Stimulated activated naive CD8-positive, alpha-beta T cell treated with anti-CD3 and anti-CD28 coated beads, Interleukin-15, Interleukin-2, amounts not matched to agents 100 ng/mL and 50 ng/mL, for 24 hours (primary cell): ENCODE measurements around the gene DCXR.

Source experiments
- H3K27ac Mint-ChIP-seq: one replicate; pipeline ENCODE4 v1.8.0; 2021; ENCODE audit warnings: mild to moderate bottlenecking, mixed read lengths
- H3K27me3 Mint-ChIP-seq: one replicate; pipeline ENCODE4 v1.8.0; 2021; ENCODE audit warnings: mixed read lengths
- H3K36me3 Mint-ChIP-seq: one replicate; pipeline ENCODE4 v1.8.0; 2021; ENCODE audit warnings: low read depth, mixed read lengths
- H3K4me1 Mint-ChIP-seq: one replicate; pipeline ENCODE4 v1.8.0; 2021; ENCODE audit warnings: low read depth, mixed read lengths
- H3K4me3 Mint-ChIP-seq: one replicate; pipeline ENCODE4 v1.8.0; 2021; ENCODE audit warnings: mild to moderate bottlenecking, mixed read lengths
- H3K9me3 Mint-ChIP-seq: one replicate; pipeline ENCODE4 v1.8.0; 2021; ENCODE audit warnings: mixed read lengths

DCXR gene

DNA sequence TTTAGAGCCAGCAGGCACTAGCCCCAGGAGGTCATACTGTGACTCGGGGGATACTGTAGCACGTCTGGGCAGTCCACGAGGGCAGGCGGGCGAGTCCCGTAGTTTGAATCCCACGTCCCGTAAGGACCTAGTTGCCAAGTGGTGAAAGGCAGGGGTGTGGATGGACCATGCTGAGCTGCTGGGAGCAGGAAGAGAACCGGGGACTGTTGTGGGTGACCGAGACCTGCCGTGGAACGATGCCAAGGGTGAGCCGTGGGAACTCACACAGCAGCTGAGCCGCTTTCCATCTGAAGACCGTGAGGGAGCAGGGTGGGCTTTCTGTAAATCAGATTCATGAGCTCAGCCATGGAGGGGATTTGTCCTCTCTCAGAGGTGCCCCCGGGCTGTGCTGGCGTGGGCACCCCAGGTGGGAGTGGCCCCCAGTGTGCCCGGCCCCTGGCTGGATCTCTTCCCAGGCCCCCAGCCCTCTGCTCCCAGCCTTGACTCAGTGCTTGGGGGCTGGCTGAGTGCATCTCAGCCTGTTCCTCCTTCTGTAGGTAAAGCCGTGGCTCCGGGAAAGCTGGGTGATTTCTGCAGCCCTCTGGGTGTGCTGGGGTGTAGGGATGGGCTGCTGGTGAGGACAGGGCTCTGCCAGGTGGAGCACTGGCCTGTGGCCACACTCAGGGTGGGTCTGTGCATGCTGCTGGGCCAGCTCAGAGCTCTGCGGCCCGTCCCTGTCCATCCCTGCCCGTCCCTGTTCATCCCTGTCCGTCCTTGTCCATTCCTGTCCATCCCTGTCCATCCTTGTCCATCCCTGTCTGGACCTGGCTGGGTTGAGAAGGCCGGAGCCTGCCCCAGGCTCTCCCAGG lies 46.4 kb downstream of the DCXR start:
- no peaks in the 10 kb centered on the region for H3K9me3 Mint-ChIP-seq
- H3K27me3 Mint-ChIP-seq, result no peaks in the 10 kb centered on the region
- H3K36me3 Mint-ChIP-seq, result peaks cover 7% of the 10 kb centered on the region
- H3K27ac Mint-ChIP-seq, result no peak overlapping the region
- no peaks in the 10 kb centered on the region for H3K4me1 Mint-ChIP-seq
- H3K4me3 Mint-ChIP-seq, result no peak overlapping the region

GRCh38 chr17:81987161-81987770 lies 50.2 kb downstream of the DCXR start:
- no peak overlapping the region for H3K4me3 Mint-ChIP-seq

GRCh38 chr17:81986606-81987005 lies 50.9 kb downstream of the DCXR start:
- H3K36me3 Mint-ChIP-seq, result peaks cover 17% of the 10 kb centered on the region
- H3K27ac Mint-ChIP-seq, result no peak overlapping the region
- H3K27me3 Mint-ChIP-seq, result no peaks in the 10 kb centered on the region
- no peak overlapping the region for H3K4me3 Mint-ChIP-seq
- H3K9me3 Mint-ChIP-seq, result no peaks in the 10 kb centered on the region
- peaks cover 5% of the 10 kb centered on the region for H3K4me1 Mint-ChIP-seq

More at GRCh38 chr17:81987161-81987770, 50.2 kb downstream of the DCXR start:
- no peaks in the 10 kb centered on the region for H3K27me3 Mint-ChIP-seq
- no peak overlapping the region for H3K27ac Mint-ChIP-seq
- no peaks in the 10 kb centered on the region for H3K9me3 Mint-ChIP-seq
- peaks cover 5% of the 10 kb centered on the region for H3K4me1 Mint-ChIP-seq
- H3K36me3 Mint-ChIP-seq, result peaks cover 16% of the 10 kb centered on the region
